Adrenal gland (tissue), 12 donors: ENCODE data around the gene CXorf38. TPM values are rescaled to one million over a fixed set of nuclear protein-coding genes. Genes with fewer than 3 reads are reported as not detected.
A peak's percentile ranks its signal among the peaks of the same experiment; 100 is the strongest.

Experiments used
- DNase-seq, 7 donors: peaks; one replicate each; pipeline ENCODE4 v3.0.0-alpha.2; 2019 to 2020
- H3K27ac ChIP-seq, 5 donors: fragments of 200-600 bp; sonication (generic) in 4 of 5; 1 replicate in 3 of 5; 2 replicates in 2 of 5; pipeline versions ENCODE4 v1.5.1 to v1.8.0; 2016 to 2020; ENCODE audit warnings: mild to moderate bottlenecking in 1 of 5
- H3K27me3 ChIP-seq: fragments of 200-600 bp; 2 replicates; pipeline ENCODE4 v1.8.0; 2021
- H3K36me3 ChIP-seq, 2 donors: fragments of 200-600 bp; replicated peaks in 1 of 2; 1 replicate in 1 of 2; 2 replicates in 1 of 2; pipeline versions ENCODE4 v1.5.1 to v1.8.0; 2018 to 2022
- H3K4me1 ChIP-seq, 2 donors: fragments of 200-600 bp; replicated peaks in 1 of 2; 1 replicate in 1 of 2; 2 replicates in 1 of 2; pipeline versions ENCODE4 v1.5.1 to v1.8.0; 2018 to 2021
- H3K4me3 ChIP-seq, 4 donors: fragments of 200-600 bp; sonication (generic) in 3 of 4; one replicate each; pipeline ENCODE4 v1.5.1; 2016 to 2018
- H3K9me3 ChIP-seq, 3 donors: fragments of 200-600 bp; sonication (generic) in 1 of 3; replicated peaks in 1 of 3; 1 replicate in 2 of 3; 2 replicates in 1 of 3; pipeline versions ENCODE4 v1.5.1 to v1.8.0; 2016 to 2021
- CTCF ChIP-seq, 6 experiments: fragments of 450-650 bp in 4 of 6; fragments of 200-600 bp in 2 of 6; sonication (generic) in 1 of 6; IDR thresholded peaks; 1 replicate in 5 of 6; 2 replicates in 1 of 6; pipeline versions ENCODE4 v1.5.1 to v1.8.0; 2016 to 2021; ENCODE audit warnings: antibody characterized with exemption in 6 of 6, mild to moderate bottlenecking in 2 of 6, moderate library complexity in 1 of 6
- POLR2A ChIP-seq, 2 donors: fragments of 450-650 bp; IDR thresholded peaks; one replicate each; pipeline ENCODE4 v1.6.1; 2017; ENCODE audit warnings: antibody characterized with exemption in 2 of 2, mild to moderate bottlenecking in 2 of 2, moderate library complexity in 1 of 2
- WGBS, 4 donors: extraction: QIAGEN DNeasy Blood & Tissue Kit in 2 of 4; methylation state at CpG; one replicate each; pipeline versions ENCODE4 v1.1.5 to v1.1.7; 2013 to 2017; 5-methylcytosine and 5-hydroxymethylcytosine counted together
- intact Hi-C, 2 donors: fragments of 100-400 bp; cut with DNase I; formaldehyde crosslinking; loops; one replicate each; pipeline versions ENCODE4 v1.14.1 to v1.15.0; 2022 to 2023
- polyA plus RNA-seq, 3 donors: library from polyadenylated mRNA; stranded (reverse); fragments of 200-250 nt in 2 of 3; fragments of 350-450 nt in 1 of 3; fragmentation: Illumina TruSeq in 1 of 3; extraction: RNeasy Lipid Tissue Mini Kit (QIAGEN cat#74804) in 1 of 3; gene quantifications; one replicate each; pipeline ENCODE4 v1.2.3, GENCODE V29; 2013 to 2014
- total RNA-seq, 9 donors: library from RNA; depleted of rRNA in 4 of 9; stranded (reverse); fragments of >200 nt in 4 of 9; fragments of 120-200 nt in 1 of 9; fragmentation: NEBNext Ultra II Directional in 1 of 9; extraction: Animal tissue kit (Norgen Biotek cat#: 25700) in 1 of 9; gene quantifications; one replicate each; pipeline versions ENCODE4 v1.1.0 to v1.2.4, GENCODE V29; 2013 to 2023
- donor health status: healthy with polysubstance abuse.
- donor health status: Bipolar disorder and iron deficiency.
- donor health status: DM: yes; HTN: yes; CAD: no.
- donor health status: DM: no; HTN: no; CAD: no.
- donor health status: DM: no; HTN: no; CAD: no.
- donor health status: DM: yes; HTN: yes; CAD: no.

Gene CXorf38
- total and polyA plus RNA-seq, 12 donors, result 6.6 to 23.8 (median 17.7) TPM

GRCh38 chrX:40646489-40647306, 663 bp downstream of the CXorf38 start:
- no peaks in the 10 kb centered on the region for H3K9me3 ChIP-seq
- TF ChIP-seq POLR2A (IDR thresholded peaks at IDR 0.05) (no peak), CTCF (IDR thresholded peaks at IDR 0.05) (no peak)
- peak overlapping the region; percentile 46 to 87 (median 71) for H3K27ac ChIP-seq
- WGBS, 4 donors, result 3 to 16% (median 8%) methylated on average over 21 to 33 of the region's 33 CpGs; no CpG with 5 or more reads in 1 of the 4 donors
- H3K27me3 ChIP-seq, result no peaks in the 10 kb centered on the region
- peak; percentile 40 to 61 (median 50) for DNase-seq
- intact Hi-C loops, result loop anchor here in 1 of 2 donors (10.0 kb wide), 1 partner anchor 102 kb away; no protein-coding TSS in a partner anchor
- peaks cover 8 to 42% of the 10 kb centered on the region in 2 donors for H3K4me1 ChIP-seq
- H3K4me3 ChIP-seq, result peak overlapping the region in 3 of 4 donors; percentile 42 to 95 (median 77)
- H3K36me3 ChIP-seq, result no peaks in the 10 kb centered on the region

GRCh38 chrX:40644821-40645358, 2.5 kb downstream of the CXorf38 start:
- intact Hi-C loops, result loop anchor here in 1 of 2 donors (10.0 kb wide), 1 partner anchor 100 kb away; no protein-coding TSS in a partner anchor
- Histone ChIP-seq H3K4me1 (peaks cover 8 to 42% of the 10 kb centered on the region in 2 donors), H3K9me3 (no peaks in the 10 kb centered on the region), H3K27ac (peak overlapping the region; percentile 30 to 82 (median 66)), H3K4me3 (peak overlapping the region in 1 of 4 donors; percentile 37), H3K27me3 (no peaks in the 10 kb centered on the region), H3K36me3 (no peaks in the 10 kb centered on the region)
- TF ChIP-seq POLR2A (IDR thresholded peaks at IDR 0.05), result peak in 1 of 2 donors; percentile 14
- TF ChIP-seq CTCF (IDR thresholded peaks at IDR 0.05), result no peak
- peak; percentile 58 to 84 (median 79) for DNase-seq
- 0 to 25% (median 12%) methylated on average over 4 of the region's 4 CpGs for WGBS, 4 donors

GRCh38 chrX:40644176-40644575, 3.2 kb downstream of the CXorf38 start:
- Histone ChIP-seq H3K9me3 (no peaks in the 10 kb centered on the region), H3K27ac (peak overlapping the region in 3 of 5 donors; percentile 47 to 82 (median 67)), H3K36me3 (no peaks in the 10 kb centered on the region), H3K27me3 (no peaks in the 10 kb centered on the region), H3K4me1 (peaks cover 8 to 48% of the 10 kb centered on the region in 2 donors), H3K4me3 (peak overlapping the region in 1 of 4 donors; percentile 37)
- WGBS, 4 donors, result 36 to 62% (median 51%) methylated on average over 5 of the region's 5 CpGs
- DNase-seq, result peak in 2 of 7 donors; percentile 32
- intact Hi-C loops, result loop anchor here in 1 of 2 donors (10.0 kb wide), 1 partner anchor 99 kb away; no protein-coding TSS in a partner anchor
- no peak for TF ChIP-seq CTCF (IDR thresholded peaks at IDR 0.05)
- no peak for TF ChIP-seq POLR2A (IDR thresholded peaks at IDR 0.05)

GRCh38 chrX:40637687-40638086, 9.7 kb downstream of the CXorf38 start:
- peaks cover 0 to 50% of the 10 kb centered on the region in 2 donors for H3K36me3 ChIP-seq
- intact Hi-C loops, result no loop called here

More at GRCh38 chrX:40637687-40638086, 9.7 kb downstream of the CXorf38 start:
- no peaks in the 10 kb centered on the region for H3K27me3 ChIP-seq
- 87 to 100% (median 93%) methylated on average over 3 of the region's 3 CpGs for WGBS, 4 donors
- no peak overlapping the region for H3K4me3 ChIP-seq
- H3K4me1 ChIP-seq, result peaks cover 0 to 10% of the 10 kb centered on the region in 2 donors
- no peak overlapping the region for H3K27ac ChIP-seq
- H3K9me3 ChIP-seq, result no peaks in the 10 kb centered on the region
- DNase-seq, result no peak
- TF ChIP-seq POLR2A (IDR thresholded peaks at IDR 0.05), result no peak
- TF ChIP-seq CTCF (IDR thresholded peaks at IDR 0.05), result no peak
